Measurements from ENCODE around the gene THAP4. TPM values are rescaled to one million over a fixed set of nuclear protein-coding genes. Genes with fewer than 3 reads are reported as not detected.

THAP4 gene
- total RNA-seq, 1 donor from 2014 or later: 23.7 TPM

DNA sequence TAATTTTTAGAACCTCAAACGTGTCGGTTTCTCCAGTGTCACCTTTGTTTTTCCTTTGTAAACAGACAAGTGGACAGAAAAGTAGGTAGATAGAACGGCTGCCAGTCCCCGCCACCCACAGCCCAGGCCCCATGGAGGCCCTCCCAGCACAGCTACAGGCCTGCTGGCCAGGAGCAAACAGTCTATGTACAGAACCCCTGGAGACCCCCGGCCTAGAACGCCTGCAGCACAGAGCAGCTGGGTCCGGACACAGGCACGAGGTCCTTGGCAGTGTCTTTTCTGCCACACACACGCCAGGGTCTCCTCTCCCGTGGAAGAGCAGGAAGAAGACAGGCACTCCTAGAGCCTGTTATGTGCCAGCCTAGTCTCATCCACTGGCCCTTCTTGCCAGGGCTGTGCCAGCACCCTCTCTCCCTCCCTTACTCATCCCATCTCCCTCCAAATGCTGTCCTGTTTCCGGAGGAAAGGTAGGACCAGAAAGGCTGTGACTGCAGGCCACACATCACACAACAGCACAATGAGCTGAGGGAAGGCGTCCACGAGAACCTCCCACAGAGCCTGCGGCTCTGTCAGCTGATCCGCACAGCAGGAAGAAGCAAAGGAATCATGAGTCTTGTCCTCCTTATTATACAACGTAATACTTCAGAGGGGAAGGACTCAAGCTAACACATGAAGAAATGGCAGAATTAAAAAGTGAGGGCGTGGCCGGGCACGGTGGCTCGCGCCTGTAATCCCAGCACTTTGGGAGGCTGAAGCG, 42.0 kb upstream of the THAP4 start:
- H3K27me3 Mint-ChIP-seq: no peaks in the 10 kb centered on the region
- ChIA-PET POLR2A (no interaction called here), CTCF (no interaction called here)
- H3K4me3 Mint-ChIP-seq: no peak overlapping the region
- ATAC-seq (ENCODE audit: low read depth): no peak
- peaks cover 57% of the 10 kb centered on the region for H3K36me3 Mint-ChIP-seq (ENCODE audit: low read depth)
- no peaks in the 10 kb centered on the region for H3K4me1 Mint-ChIP-seq
- no peaks in the 10 kb centered on the region for H3K9me3 Mint-ChIP-seq
- no peak overlapping the region for H3K27ac Mint-ChIP-seq
- no peak for TF ChIP-seq CTCF (IDR thresholded peaks at IDR 0.05)
- DNase-seq: no peak
- intact Hi-C loops (cut with micrococcal nuclease): no loop called here

- Mint-ChIP-seq H3K4me3 (no peak overlapping the region), H3K36me3 (ENCODE audit: low read depth) (peaks cover 61% of the 10 kb centered on the region), H3K9me3 (no peaks in the 10 kb centered on the region), H3K27me3 (no peaks in the 10 kb centered on the region), H3K4me1 (no peaks in the 10 kb centered on the region), H3K27ac (no peak overlapping the region)
- ATAC-seq (ENCODE audit: low read depth) (no peak), DNase-seq (no peak)
- intact Hi-C loops (cut with micrococcal nuclease): no loop called here
- no peak for TF ChIP-seq CTCF (IDR thresholded peaks at IDR 0.05)
- CTCF ChIA-PET: no interaction called here
- POLR2A ChIA-PET: no interaction called here
Measured at GRCh38 chr2:241678307-241678706, 41.3 kb upstream of the THAP4 start.

- H3K27me3 Mint-ChIP-seq: no peaks in the 10 kb centered on the region
- intact Hi-C loops (cut with micrococcal nuclease): no loop called here
- ATAC-seq (ENCODE audit: low read depth) (no peak), DNase-seq (no peak)
- H3K9me3 Mint-ChIP-seq: no peaks in the 10 kb centered on the region
- TF ChIP-seq CTCF (IDR thresholded peaks at IDR 0.05): no peak
- H3K36me3 Mint-ChIP-seq (ENCODE audit: low read depth): peaks cover 62% of the 10 kb centered on the region
- no peak overlapping the region for H3K27ac Mint-ChIP-seq
- H3K4me1 Mint-ChIP-seq: no peaks in the 10 kb centered on the region
- ChIA-PET CTCF (no interaction called here), POLR2A (no interaction called here)
- H3K4me3 Mint-ChIP-seq: no peak overlapping the region
Measured at GRCh38 chr2:241677392-241677791, 40.4 kb upstream of the THAP4 start.

- Mint-ChIP-seq H3K36me3 (ENCODE audit: low read depth) (peaks cover 61% of the 10 kb centered on the region), H3K4me1 (no peaks in the 10 kb centered on the region), H3K4me3 (no peak overlapping the region), H3K9me3 (no peaks in the 10 kb centered on the region), H3K27ac (no peak overlapping the region), H3K27me3 (no peaks in the 10 kb centered on the region)
- no peak for ATAC-seq (ENCODE audit: low read depth)
- no peak for TF ChIP-seq CTCF (IDR thresholded peaks at IDR 0.05)
- POLR2A ChIA-PET: no interaction called here
- DNase-seq: no peak
- CTCF ChIA-PET: no interaction called here
- intact Hi-C loops (cut with micrococcal nuclease): no loop called here
Measured at GRCh38 chr2:241676665-241677064, 39.7 kb upstream of the THAP4 start.

- Mint-ChIP-seq H3K36me3 (ENCODE audit: low read depth) (peaks cover 61% of the 10 kb centered on the region), H3K9me3 (no peaks in the 10 kb centered on the region), H3K4me1 (no peaks in the 10 kb centered on the region), H3K27ac (no peak overlapping the region), H3K27me3 (no peaks in the 10 kb centered on the region), H3K4me3 (no peak overlapping the region)
- intact Hi-C loops (cut with micrococcal nuclease): no loop called here
- ATAC-seq (ENCODE audit: low read depth): no peak
- CTCF ChIA-PET: no interaction called here
- no peak for TF ChIP-seq CTCF (IDR thresholded peaks at IDR 0.05)
- POLR2A ChIA-PET: interaction anchor here (0.6 kb wide), 1 partner anchor 142 kb away, joined by 3 read pairs; no protein-coding TSS in a partner anchor
- DNase-seq: no peak
Measured at GRCh38 chr2:241675885-241676284, 38.9 kb upstream of the THAP4 start.

Measured in activated B cell treated with CpG ODN at 0.5 μM for 24 hours (primary cell).